Central memory CD8-positive, alpha-beta T cell (primary cell): ENCODE results near the gene PCBP4.

ENCODE experiments used
- ATAC-seq: fragments of 150-1000 bp; cut with Tn5 transposase; replicated peaks from 2 replicates; pipeline ENCODE4 v1.10.0; 2022; ENCODE audit warnings: mild to moderate bottlenecking, moderate FRiP score, moderate number of reproducible peaks; ENCODE audit not compliant: poor library complexity, severe bottlenecking; ENCODE audit errors: extremely low read depth
- DNase-seq, 2 donors: peaks; one replicate each; pipeline ENCODE4 v3.0.0; 2021; ENCODE audit warnings: low spot score in 2 of 2
- H3K27ac Mint-ChIP-seq: one replicate; pipeline ENCODE4 v1.8.0; 2022; ENCODE audit warnings: low read depth, mild to moderate bottlenecking, moderate library complexity, mixed read lengths
- H3K27me3 Mint-ChIP-seq: one replicate; pipeline ENCODE4 v1.8.0; 2022; ENCODE audit warnings: mixed read lengths
- H3K36me3 Mint-ChIP-seq: one replicate; pipeline ENCODE4 v1.8.0; 2022; ENCODE audit warnings: mild to moderate bottlenecking, moderate library complexity, mixed read lengths; ENCODE audit not compliant: insufficient read depth
- H3K4me1 Mint-ChIP-seq: one replicate; pipeline ENCODE4 v1.8.0; 2022; ENCODE audit warnings: mixed read lengths
- H3K4me3 Mint-ChIP-seq: one replicate; pipeline ENCODE4 v1.8.0; 2022; ENCODE audit warnings: mild to moderate bottlenecking, moderate library complexity, mixed read lengths
- H3K9me3 Mint-ChIP-seq: one replicate; pipeline ENCODE4 v1.8.0; 2022; ENCODE audit warnings: mixed read lengths

PCBP4 gene

GRCh38 chr3:51988286-51989146 is 21.3 kb upstream of the PCBP4 start:
- no peak for DNase-seq
- H3K27me3 Mint-ChIP-seq: no peaks in the 10 kb centered on the region
- peaks cover 8% of the 10 kb centered on the region for H3K36me3 Mint-ChIP-seq
- H3K9me3 Mint-ChIP-seq: no peaks in the 10 kb centered on the region
- H3K27ac Mint-ChIP-seq: peak overlapping the region; percentile 78
- ATAC-seq: no peak
- H3K4me3 Mint-ChIP-seq: no peak overlapping the region
- H3K4me1 Mint-ChIP-seq: peaks cover 10% of the 10 kb centered on the region

- no peak overlapping the region for H3K4me3 Mint-ChIP-seq
- no peaks in the 10 kb centered on the region for H3K27me3 Mint-ChIP-seq
- DNase-seq (no peak), ATAC-seq (no peak)
- peaks cover 18% of the 10 kb centered on the region for H3K4me1 Mint-ChIP-seq
- peak overlapping the region; percentile 45 for H3K27ac Mint-ChIP-seq
- no peaks in the 10 kb centered on the region for H3K9me3 Mint-ChIP-seq
- H3K36me3 Mint-ChIP-seq: peaks cover 3% of the 10 kb centered on the region
These were observed 20.3 kb upstream of the PCBP4 start for GRCh38 chr3:51987568-51987967.

GRCh38 chr3:51986010-51986947 is 19.0 kb upstream of the PCBP4 start:
- H3K27ac Mint-ChIP-seq: no peak overlapping the region
- H3K27me3 Mint-ChIP-seq: no peaks in the 10 kb centered on the region
- H3K4me1 Mint-ChIP-seq: peaks cover 19% of the 10 kb centered on the region
- no peak overlapping the region for H3K4me3 Mint-ChIP-seq
- peaks cover 2% of the 10 kb centered on the region for H3K36me3 Mint-ChIP-seq
- DNase-seq: no peak
- no peaks in the 10 kb centered on the region for H3K9me3 Mint-ChIP-seq
- ATAC-seq: no peak

GRCh38 chr3:51985063-51985462 is 17.8 kb upstream of the PCBP4 start:
- DNase-seq (no peak), ATAC-seq (no peak)
- H3K27me3 Mint-ChIP-seq: no peaks in the 10 kb centered on the region
- H3K9me3 Mint-ChIP-seq: no peaks in the 10 kb centered on the region
- no peak overlapping the region for H3K4me3 Mint-ChIP-seq
- H3K36me3 Mint-ChIP-seq: peaks cover 3% of the 10 kb centered on the region
- H3K27ac Mint-ChIP-seq: no peak overlapping the region
- H3K4me1 Mint-ChIP-seq: peaks cover 24% of the 10 kb centered on the region

- peaks cover 24% of the 10 kb centered on the region for H3K4me1 Mint-ChIP-seq
- peaks cover 7% of the 10 kb centered on the region for H3K36me3 Mint-ChIP-seq
- peak overlapping the region; percentile 73 for H3K27ac Mint-ChIP-seq
- ATAC-seq (no peak), DNase-seq (no peak)
- H3K4me3 Mint-ChIP-seq: peak overlapping the region; percentile 86
- no peaks in the 10 kb centered on the region for H3K27me3 Mint-ChIP-seq
- no peaks in the 10 kb centered on the region for H3K9me3 Mint-ChIP-seq
These were observed 17.0 kb upstream of the PCBP4 start for GRCh38 chr3:51984269-51984647.

- H3K4me3 Mint-ChIP-seq: peak overlapping the region; percentile 86
- H3K4me1 Mint-ChIP-seq: peaks cover 24% of the 10 kb centered on the region
- no peak for DNase-seq
- peaks cover 11% of the 10 kb centered on the region for H3K36me3 Mint-ChIP-seq
- no peaks in the 10 kb centered on the region for H3K27me3 Mint-ChIP-seq
- H3K9me3 Mint-ChIP-seq: no peaks in the 10 kb centered on the region
- ATAC-seq: peak; percentile 44
- peak overlapping the region; percentile 73 for H3K27ac Mint-ChIP-seq
These were observed 16.5 kb upstream of the PCBP4 start for GRCh38 chr3:51983578-51984268.

- DNase-seq (peak; percentile 35 to 37), ATAC-seq (peak; percentile 73)
- Mint-ChIP-seq H3K27me3 (no peaks in the 10 kb centered on the region), H3K27ac (peak within 1 kb of the TSS; percentile 73), H3K4me3 (peak within 1 kb of the TSS; percentile 86), H3K4me1 (peaks cover 24% of the 10 kb centered on the region), H3K36me3 (peaks cover 11% of the 10 kb centered on the region), H3K9me3 (no peaks in the 10 kb centered on the region)
These were observed 15.8 kb upstream of the PCBP4 start, which contains the start of gene ACY1 for GRCh38 chr3:51982838-51983577. Gene ACY1, plus strand, starts transcription at chr3:51983535. Its CDS starts 530 bp downstream, at chr3:51984065.

GRCh38 chr3:51982352-51982837 is 15.1 kb upstream of the PCBP4 start:
- DNase-seq: no peak
- ATAC-seq: peak; percentile 20
- Mint-ChIP-seq H3K4me1 (peaks cover 25% of the 10 kb centered on the region), H3K27ac (peak overlapping the region; percentile 73), H3K27me3 (no peaks in the 10 kb centered on the region), H3K36me3 (peaks cover 11% of the 10 kb centered on the region), H3K4me3 (peak overlapping the region; percentile 86), H3K9me3 (no peaks in the 10 kb centered on the region)

GRCh38 chr3:51980253-51980652 is 13.0 kb upstream of the PCBP4 start:
- H3K4me3 Mint-ChIP-seq: no peak overlapping the region

GRCh38 chr3:51978143-51978502 is 10.9 kb upstream of the PCBP4 start:
- no peak overlapping the region for H3K4me3 Mint-ChIP-seq
- DNase-seq (no peak), ATAC-seq (no peak)
- H3K27ac Mint-ChIP-seq: no peak overlapping the region
- peaks cover 45% of the 10 kb centered on the region for H3K4me1 Mint-ChIP-seq
- no peaks in the 10 kb centered on the region for H3K27me3 Mint-ChIP-seq
- peaks cover 18% of the 10 kb centered on the region for H3K36me3 Mint-ChIP-seq
- H3K9me3 Mint-ChIP-seq: no peaks in the 10 kb centered on the region

More at GRCh38 chr3:51980253-51980652, 13.0 kb upstream of the PCBP4 start:
- no peaks in the 10 kb centered on the region for H3K9me3 Mint-ChIP-seq
- no peak overlapping the region for H3K27ac Mint-ChIP-seq
- H3K4me1 Mint-ChIP-seq: peaks cover 39% of the 10 kb centered on the region
- no peak for ATAC-seq
- DNase-seq: no peak
- H3K36me3 Mint-ChIP-seq: peaks cover 11% of the 10 kb centered on the region
- H3K27me3 Mint-ChIP-seq: no peaks in the 10 kb centered on the region

GRCh38 chr3:51977446-51978142 is 10.3 kb upstream of the PCBP4 start:
- peak overlapping the region; percentile 40 for H3K4me3 Mint-ChIP-seq
- DNase-seq: no peak
- no peaks in the 10 kb centered on the region for H3K27me3 Mint-ChIP-seq
- H3K4me1 Mint-ChIP-seq: peaks cover 40% of the 10 kb centered on the region
- peak; percentile 47 for ATAC-seq
- peaks cover 18% of the 10 kb centered on the region for H3K36me3 Mint-ChIP-seq
- H3K27ac Mint-ChIP-seq: peak overlapping the region; percentile 21
- H3K9me3 Mint-ChIP-seq: no peaks in the 10 kb centered on the region
